ENCODE results near the gene POU4F1.
"Not testable (repeated sequence)": the region's sequence is repeated elsewhere in the genome, so short reads cannot be mapped to it uniquely, and the experiment has no call there.

The POU4F1 gene, protein sequence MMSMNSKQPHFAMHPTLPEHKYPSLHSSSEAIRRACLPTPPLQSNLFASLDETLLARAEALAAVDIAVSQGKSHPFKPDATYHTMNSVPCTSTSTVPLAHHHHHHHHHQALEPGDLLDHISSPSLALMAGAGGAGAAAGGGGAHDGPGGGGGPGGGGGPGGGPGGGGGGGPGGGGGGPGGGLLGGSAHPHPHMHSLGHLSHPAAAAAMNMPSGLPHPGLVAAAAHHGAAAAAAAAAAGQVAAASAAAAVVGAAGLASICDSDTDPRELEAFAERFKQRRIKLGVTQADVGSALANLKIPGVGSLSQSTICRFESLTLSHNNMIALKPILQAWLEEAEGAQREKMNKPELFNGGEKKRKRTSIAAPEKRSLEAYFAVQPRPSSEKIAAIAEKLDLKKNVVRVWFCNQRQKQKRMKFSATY
- 0 to 0.30 (median 0.12) reads per million in 4 donors for total RNA-seq

DNA sequence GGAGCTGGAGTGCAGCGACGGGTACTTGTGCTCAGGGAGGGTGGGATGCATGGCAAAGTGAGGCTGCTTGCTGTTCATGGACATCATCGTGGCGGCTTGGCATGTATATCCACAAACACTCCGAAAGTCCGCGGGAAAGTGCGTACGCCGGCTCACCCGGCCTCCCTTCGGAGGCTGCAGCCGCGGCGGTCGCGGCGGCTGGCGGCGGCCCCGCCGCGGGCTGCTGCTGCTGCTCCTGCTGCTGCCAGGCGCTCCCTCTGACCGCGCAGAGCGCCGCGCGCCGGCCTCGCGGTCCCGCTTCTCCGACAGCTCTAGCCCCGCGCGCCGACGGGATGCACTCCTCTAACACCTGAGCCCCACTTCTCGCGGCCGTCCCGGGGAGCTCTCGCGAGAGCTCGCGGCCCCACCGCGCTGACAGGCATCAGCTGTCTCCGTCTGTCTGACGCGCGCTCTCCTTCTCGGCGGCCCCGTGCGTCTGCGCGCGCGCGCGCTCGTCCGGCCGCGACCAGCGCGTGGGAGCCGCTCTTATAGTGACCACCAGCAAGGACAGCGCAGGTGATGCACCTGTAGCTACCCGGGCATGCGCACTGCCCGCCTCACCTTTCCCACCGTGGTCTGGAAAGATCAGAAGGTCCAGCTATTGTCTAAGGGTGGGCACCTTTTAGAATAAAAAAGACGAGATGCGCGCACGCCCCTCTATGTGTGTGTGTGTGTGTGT lies at the start of gene POU4F1:
Gene POU4F1 (minus strand): TSS at position 313 of the 718 bp plus-strand sequence. CDS start 226 bp downstream, at position 87.
- peak in 3 of 5 donors; percentile 48 to 82 (median 50) for DNase-seq

DNA sequence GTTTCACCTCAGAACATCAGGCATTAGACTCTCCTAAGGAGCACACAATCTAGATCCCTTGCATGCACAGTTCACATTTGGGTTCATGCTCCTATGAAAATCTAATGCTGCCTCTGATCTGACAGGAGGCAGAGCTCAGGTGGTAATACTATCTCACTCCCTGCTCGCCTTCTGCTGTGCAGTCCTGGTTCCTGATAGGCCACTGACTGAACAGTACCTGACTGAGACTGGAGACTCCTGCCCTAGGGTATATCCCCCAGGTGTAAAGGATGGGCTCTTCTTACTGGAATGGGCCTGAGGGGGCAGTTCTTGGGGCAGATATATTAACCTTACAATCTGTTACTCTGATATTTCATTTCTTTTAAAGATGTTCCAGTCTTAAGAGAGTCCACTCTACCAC lies 49.3 kb upstream of the POU4F1 start:
- no peak for DNase-seq

DNA sequence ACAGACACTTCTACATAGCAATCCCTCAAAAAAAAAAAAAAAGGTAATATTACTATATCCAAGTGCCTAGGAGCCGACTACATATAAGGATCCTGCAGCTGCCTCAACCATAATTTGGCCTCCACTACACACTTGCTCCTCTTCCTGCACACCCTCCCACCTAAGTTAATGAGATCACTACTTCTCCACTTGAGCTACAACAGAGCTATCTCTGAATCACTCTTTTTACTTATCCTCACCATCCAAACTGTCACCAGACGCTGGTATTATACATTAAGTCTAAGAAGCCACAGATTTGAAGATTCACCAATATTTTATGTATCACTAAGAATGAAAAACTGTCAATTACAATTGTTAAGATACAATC lies 47.3 kb upstream of the POU4F1 start:
- no peak for DNase-seq

DNA sequence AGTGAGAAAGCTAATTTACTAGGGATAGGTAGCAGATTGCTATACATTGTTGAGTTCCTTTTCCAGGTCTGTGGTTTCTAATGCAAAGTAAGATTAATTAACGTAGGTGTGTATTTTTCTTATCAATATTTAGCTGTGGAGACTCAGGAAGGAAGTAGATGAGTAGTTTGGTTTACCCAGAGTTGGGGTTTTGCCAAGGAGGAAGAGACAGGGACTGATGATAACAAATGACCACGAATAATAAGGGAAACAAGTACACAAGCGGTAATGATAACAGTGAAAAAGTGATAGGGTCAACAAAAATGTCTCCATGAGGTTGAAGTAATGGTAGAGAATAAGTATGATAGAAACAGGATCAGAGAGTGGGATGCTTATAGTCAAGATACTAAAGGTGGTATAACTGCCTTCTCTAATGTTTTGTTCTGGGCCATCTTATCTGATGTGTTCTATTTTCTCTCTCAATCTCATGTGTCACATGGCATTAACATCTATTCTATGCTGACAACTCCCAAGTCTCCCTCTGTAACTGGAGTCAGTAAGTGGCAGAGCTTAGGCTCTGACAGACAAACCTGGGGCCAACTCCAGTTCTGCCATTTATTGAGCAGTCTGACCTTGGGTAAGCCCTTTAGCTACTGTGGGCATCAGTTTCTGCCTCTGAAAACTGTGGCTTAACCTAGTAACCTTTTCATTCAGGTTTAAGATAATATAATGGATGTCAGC lies 46.8 kb upstream of the POU4F1 start:
- DNase-seq = no peak

DNA sequence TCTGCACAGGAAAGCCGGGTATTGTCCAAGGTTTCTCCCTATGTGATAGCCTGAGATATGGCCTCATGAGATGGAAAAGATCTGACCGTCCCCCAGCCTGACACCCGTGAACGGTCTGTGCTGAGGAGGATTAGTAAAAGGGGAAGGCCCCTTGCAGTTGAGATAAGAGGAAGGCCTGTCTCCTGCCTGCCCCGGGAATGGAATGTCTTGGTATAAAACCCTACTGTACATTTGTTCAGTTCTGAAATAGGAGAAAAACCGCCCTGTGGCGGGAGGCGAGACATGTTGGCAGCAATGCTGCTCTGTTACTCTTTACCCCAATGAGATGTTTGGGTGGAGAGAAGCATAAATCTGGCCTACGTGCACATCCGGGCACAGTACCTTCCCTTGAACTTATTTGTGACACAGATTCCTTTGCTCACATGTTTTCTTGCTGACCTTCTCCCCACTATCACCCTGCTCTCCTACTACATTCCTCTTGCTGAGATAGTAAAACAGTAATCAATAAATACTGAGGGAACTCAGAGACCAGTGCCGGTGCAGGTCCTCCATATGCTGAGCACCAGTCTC lies 43.8 kb upstream of the POU4F1 start:
- DNase-seq = not testable (repeated sequence)

DNA sequence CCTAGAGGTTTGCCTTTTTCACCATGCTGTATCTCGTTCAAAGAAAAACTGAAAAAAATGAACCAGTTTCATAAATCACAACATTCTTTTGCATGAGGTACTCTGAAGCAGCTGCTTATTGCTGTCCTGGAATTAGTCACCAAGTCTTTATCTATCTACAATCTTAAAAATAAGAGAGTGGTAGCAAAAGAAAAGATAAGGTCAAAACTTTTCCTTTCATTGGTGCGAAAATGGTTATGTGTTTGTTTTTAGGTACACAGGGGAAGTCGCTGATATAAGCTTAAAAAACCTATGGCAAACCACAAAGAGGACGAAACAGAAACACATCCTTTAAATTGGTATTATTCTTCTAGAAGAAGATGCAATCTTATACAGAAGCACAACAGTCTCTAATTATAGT lies 34.9 kb upstream of the POU4F1 start:
- DNase-seq = peak in 1 of 5 donors; percentile 55

DNA sequence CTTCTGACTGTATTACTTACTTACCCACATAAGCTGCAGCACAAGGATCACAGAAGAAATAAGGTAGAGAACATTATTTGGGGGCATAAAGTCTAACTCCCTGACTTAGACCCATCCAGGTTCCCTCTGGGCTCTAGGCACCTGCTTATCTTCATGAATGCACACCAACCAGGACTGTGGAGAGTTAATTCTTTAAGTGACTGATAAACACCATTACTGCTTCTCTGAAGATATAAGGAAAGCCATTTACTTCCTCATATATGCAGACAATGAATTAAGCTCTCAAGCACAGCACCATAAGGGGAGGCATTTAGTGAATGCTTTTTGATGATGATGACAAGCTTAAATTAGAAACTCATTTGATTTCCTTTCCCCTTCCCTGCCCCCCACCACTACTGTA lies 33.1 kb upstream of the POU4F1 start:
- DNase-seq = no peak

DNA sequence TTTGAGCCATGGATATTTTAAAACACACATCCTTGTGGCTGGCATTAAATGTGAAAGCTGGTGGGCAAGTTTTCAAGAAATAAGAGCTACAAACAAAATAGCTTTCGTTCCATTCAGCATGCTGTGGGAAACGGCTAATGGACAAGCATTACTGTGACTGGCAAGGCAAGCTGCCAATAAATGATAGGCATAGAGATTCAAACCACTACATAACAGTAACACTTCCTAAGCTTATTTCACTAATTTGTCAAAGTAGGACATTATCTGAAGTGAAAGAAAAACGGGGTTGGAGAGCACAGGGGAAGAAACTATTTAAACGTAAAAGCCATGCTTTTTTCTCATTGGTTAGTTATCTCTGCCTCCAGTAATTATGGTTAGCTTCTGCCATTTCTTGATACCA lies 29.6 kb upstream of the POU4F1 start:
- DNase-seq = no peak

DNA sequence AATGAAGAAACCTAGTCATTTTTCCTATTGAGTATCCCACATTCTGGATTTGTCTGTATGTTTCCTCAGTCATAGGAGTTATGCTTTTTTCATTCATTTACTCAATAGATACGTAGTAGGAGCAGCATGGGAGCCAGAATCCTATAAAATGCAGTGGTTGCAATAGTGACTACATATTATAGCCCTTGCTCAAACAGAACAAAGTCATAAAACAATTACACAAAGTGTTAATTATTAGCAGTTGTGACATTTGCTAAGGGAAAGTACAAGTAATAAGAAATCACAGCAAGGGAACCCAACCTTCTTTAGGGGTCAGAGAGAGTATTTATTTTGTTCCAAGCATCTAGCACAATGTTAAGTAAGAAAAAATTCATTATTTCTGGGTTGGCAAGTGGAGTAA lies 27.7 kb upstream of the POU4F1 start:
- no peak for DNase-seq

DNA sequence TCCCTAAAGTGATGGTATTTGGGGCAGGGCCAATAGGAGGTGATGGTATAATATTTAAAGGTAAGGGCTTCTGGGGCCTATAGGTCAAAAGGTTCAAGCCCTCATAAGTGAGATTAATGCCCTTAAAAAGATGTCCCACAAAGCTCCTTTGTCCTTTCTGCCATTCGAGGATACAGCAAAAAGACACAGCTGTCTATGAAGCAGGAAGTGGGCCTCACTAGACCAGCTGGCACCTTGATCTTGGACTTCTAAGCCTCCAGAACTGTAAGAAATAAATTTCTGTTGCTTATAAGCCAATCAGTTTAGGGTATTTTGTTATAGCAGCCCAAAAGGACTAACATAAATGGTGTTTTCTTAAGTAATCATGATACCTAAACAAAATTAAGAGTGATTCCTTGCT lies 27.2 kb upstream of the POU4F1 start:
- no peak for DNase-seq

DNA sequence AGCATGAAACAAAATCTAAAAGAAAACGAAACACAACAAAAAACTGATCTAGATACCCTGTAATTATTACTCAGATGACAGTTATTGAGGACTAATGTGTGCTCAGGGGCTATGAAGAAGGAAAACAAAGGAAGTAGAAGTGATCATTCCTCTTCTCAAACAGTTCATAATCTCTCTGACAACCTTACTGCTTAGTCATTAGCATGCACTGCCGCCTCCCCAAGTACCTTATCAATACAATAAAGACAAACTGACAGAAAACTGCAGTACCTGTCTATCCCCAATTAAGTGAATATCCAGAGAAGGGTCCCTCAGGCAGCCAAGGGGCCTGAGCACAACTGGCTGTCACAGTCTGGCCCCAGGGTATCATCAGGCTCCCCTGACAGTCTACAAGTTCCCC lies 22.0 kb upstream of the POU4F1 start:
- no peak for DNase-seq

DNA sequence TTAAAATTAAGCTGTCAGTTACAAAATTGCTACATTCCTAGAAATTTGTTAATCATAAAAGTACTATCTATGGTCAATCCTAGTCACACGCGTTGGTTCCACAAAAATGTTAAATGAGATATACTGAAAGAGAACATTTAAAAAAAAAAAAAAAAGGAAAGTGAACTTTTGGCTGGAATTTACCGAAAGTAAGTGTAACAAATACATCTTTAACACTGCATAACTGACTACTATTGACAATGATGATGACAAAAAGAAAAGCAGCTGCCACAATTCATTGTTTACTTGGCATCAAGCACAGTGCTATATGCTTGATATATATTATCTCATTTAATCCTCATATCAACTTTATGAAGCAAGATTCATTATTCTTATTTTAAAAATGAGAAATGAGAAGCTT lies 19.8 kb upstream of the POU4F1 start:
- DNase-seq = no peak

DNA sequence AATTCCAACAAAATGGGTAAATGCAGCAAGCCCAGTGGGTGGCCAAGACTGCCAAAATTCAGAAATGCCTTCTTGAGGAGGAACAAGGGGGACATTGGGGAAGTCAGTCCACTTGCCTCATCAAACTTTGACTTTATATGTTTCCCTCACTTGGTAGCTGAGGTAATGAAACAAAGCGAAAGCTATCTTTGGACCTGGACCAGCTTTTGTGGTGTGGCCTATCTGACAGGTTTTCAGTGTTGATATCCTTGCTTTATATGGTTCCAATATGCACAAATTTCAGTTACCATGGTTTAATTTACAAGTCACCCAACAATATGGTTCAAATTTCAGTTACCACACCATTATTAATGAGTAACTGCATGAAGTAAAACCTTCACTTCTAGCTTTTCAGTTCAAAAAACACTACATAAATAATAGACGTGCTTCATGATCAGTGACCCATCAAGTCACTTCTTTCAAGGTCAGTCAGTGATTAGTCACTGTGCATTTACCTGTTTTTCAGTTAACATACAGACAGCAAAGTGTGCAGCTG lies 17.7 kb upstream of the POU4F1 start:
- DNase-seq = no peak

DNA sequence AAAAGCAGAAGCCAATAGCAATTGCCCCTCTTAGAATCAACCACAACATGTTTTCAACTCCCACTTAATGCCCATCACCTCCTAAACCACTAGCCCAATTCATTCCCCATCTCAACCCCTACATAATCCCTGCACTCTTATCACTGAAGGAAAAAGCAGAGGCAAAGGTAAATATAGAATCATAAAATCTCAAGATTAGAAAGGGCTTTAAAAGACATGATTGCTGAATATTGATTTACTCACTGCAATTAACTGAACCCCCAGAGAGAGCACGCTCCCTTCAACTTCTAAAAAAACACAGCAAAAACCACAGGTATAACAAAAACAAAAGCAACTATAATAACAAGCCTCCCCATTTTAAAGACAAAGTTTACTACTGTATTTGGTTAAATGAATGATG lies 15.1 kb upstream of the POU4F1 start:
- no peak for DNase-seq

DNA sequence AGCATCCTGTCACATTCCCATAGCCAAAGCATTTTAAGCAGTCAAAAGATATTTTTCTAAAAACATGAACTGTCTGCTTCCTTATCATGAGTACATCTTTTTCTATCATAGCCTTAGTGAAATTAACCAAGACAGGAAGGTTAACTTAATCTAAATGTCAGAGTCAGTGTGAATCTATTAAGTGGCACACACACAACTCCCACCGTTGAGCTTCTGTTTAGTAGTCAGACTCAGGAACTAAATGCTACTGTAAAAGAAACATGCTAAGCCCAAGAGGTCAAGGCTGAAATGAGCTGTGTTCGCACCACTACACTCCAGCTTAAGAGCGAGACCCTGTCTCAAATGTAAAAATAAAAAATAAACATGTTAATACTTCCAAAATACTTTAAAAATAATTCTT lies 7.7 kb upstream of the POU4F1 start:
- no peak for DNase-seq

DNA sequence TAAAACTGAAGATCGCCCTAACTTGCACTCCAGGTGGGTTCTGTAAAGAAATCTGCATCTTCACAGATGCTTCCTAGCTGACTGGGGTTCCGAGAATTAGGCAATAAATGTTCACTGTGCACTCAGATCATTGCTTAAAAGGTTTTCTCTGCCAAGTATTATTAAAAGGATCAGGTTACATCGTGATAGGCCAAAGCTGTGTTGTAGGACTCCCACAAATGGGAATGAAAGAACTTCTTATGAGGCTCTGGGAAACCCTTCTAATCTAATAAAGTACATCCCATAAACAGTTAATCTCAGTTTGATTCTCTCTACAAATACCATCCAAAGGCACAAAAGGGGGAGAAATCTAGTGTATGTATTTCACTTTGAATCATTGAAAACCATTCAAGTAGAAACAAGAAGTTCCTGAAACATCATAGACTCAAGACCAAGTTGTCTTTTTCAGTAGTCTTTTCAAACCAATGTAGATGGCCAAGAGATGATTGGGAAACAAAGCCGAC lies 7.1 kb upstream of the POU4F1 start:
- no peak for DNase-seq

DNA sequence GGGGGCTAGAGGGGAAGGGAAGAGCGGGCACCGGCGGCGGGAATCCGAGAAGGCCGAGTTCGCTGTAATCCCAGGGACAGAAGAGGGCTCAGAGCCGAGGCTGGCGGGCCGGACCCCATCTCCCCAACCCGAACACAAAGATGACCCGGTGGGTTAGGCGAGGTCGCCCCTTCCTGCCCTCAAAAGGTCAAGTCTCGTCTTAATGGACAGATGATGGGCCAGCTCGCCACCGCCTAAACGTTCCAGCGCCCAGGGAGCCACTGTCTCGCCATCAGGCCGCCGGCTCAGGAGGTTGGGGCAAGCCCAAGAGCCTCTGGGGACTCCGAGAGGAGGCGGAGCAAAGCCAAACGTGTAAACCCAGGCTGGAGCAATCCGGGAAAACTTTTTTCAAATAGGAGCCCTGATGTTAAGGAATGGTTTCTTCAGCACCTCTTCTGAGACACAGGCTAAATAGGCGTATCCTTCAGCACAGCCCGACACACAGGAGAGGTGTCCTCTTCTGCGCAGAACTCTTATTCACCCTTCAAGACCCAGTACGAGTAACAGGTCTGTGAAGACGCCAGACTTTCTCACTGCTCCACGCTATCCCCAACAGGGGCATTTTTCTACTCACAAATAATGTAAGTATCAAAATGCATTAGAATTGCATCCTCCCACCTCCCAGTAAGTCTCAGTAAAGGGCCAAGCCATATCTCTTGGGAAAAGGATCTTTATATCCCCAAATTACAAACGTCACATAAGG lies 6.3 kb upstream of the POU4F1 start:
- no peak for DNase-seq

DNA sequence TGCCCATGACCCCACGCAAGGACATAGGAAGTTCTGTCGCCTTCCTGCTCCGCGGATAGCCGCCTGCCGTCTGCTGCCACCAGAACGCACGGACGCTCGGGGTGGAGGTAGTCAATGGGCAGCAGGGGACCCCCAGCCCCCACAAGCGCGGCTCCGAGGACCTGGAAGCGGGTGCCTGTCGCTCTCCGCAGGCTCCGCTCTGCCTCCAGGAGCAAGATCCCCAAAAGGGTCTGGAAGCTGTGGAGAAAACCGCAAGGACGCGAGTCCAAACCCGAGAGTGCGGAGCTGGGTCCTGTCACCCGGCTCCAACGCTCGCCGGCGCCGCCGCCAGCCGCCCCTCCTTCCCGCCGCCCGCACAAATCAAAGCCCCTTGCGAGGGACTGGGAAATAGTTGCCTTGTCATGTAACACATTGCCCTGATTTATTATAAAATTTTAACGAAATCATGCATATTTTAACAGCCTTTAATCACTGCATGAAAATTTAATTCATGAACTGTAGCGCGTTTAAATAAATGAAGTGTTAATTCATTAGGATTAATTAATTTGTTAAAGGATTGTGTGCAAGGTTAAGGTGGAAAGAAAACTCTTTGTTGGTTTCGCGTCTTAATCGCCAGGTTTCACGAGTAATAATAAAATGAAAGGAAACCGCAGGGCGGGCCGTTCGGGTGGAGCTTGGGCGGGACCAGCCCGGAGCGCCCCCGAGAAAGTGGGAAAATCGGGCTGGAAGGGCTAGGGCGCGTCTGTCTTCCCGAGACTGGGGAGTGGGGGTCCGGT lies 5.5 kb upstream of the POU4F1 start:
- no peak for DNase-seq

DNA sequence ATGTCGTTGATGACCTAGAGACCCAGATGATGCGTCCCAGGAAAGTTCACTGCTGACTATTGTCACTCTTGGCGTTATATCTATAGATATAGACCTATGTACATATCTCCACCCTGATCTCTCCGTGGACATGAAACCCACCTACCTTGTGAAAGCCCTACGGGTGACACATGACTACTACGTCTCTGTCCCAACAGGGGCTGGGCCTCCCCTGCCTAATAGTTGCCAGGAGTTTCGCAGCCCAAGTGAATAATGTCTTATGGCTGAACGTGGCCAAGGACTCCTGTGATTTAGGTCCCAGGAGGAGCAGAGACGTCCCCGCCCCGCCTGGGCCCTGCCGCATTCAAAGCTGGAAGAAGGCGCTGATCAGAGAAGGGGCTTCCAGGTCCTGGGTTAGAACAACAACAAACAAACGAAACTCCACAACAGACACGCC lies 4.9 kb upstream of the POU4F1 start:
- DNase-seq = no peak

DNA sequence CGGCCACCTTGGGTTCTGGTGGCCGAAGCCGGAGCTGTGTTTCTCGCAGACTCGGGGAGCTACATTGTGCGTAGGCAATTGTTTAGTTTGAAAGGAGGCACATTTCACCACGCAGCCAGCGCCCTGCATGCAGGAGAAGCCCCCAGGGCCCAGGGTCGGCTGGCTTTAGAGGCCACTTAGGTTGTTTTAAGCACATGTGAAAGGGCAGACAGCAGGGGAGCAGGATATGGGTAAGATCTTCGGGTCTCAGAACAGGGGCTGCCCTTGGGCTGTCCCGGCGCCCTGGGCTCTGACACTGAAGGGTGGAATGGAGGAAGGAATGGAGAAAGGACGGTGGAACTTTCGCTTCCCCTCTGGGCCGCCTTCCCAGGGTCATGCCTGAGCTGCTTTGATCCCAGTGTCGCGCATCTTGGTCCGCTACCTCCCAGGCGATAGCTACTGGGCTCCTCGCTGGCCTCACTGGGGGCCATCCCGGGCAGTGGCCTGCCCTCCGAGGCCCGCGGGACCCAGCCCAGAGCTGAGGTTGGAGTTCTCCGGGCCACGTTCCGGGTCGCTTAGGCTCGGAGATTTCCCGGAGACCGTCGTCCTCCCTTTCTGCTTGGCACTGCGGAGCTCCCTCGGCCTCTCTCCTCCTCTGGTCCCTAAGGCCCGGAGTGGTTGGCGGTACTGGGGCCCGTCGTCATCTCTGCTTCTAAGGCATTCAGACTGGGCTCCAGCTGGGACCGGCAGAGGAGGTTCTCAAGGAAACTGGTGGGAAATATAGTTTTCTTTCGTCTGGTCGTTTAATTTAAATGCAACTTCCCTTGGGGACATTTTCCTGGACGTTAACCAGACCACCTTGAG lies 4.3 kb upstream of the POU4F1 start:
- DNase-seq = no peak

Data from T-helper 1 cell (primary cell).